Measurements from ENCODE around the gene CTNND2. TPM values are rescaled to one million over a fixed set of nuclear protein-coding genes. Genes with fewer than 3 reads are reported as not detected.

Gene CTNND2
- total RNA-seq, 1 donor from 2014 or later = 2.5 TPM

DNA sequence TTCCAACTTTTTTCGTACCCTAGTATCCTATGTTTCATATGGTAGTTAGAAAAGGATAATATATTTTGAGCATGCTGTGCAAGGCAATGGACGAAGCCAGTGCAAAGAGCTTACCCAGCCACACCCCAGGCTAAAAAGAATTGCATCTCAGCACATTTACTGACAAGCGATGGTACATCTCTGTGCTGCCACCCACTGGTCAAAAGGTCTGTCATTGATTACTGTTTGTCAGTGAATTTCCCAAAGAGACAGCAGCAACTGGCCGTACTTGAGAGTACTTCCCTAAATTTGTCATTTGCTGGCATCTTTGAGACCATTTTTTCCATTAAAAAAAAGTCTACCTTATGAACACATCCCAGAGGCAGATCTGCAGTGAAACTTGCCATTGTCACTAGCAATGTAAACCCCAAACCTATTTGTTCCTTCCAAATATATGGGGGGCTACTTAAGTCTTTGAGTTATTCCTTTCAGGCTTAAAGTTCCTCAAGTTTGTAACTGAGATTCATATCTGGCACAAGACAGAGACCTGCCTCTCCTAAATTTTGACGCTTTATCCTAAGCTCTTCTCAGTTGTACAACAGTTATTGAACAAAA lies 184.3 kb downstream of the CTNND2 start:
- Mint-ChIP-seq H3K9me3 (ENCODE audit: unreplicated experiment) (no peaks in the 10 kb centered on the region), H3K4me1 (ENCODE audit: unreplicated experiment) (no peaks in the 10 kb centered on the region), H3K36me3 (ENCODE audit: unreplicated experiment) (no peaks in the 10 kb centered on the region), H3K27me3 (ENCODE audit: unreplicated experiment) (no peaks in the 10 kb centered on the region), H3K4me3 (ENCODE audit: unreplicated experiment) (no peak overlapping the region), H3K27ac (ENCODE audit: unreplicated experiment) (no peak overlapping the region)
- TF ChIP-seq CTCF (IDR thresholded peaks at IDR 0.05) = peak; percentile 34
- DNase-seq (ENCODE audit: extremely low spot score, unreplicated experiment) = no peak

GRCh38 chr5:11715461-11716196 lies 188.6 kb downstream of the CTNND2 start:
- H3K36me3 Mint-ChIP-seq (ENCODE audit: unreplicated experiment) = no peaks in the 10 kb centered on the region
- no peaks in the 10 kb centered on the region for H3K9me3 Mint-ChIP-seq (ENCODE audit: unreplicated experiment)
- H3K27ac Mint-ChIP-seq (ENCODE audit: unreplicated experiment) = no peak overlapping the region
- no peak overlapping the region for H3K4me3 Mint-ChIP-seq (ENCODE audit: unreplicated experiment)
- H3K4me1 Mint-ChIP-seq (ENCODE audit: unreplicated experiment) = no peaks in the 10 kb centered on the region
- no peak for DNase-seq (ENCODE audit: extremely low spot score, unreplicated experiment)
- no peak for TF ChIP-seq CTCF (IDR thresholded peaks at IDR 0.05)
- H3K27me3 Mint-ChIP-seq (ENCODE audit: unreplicated experiment) = no peaks in the 10 kb centered on the region

DNA sequence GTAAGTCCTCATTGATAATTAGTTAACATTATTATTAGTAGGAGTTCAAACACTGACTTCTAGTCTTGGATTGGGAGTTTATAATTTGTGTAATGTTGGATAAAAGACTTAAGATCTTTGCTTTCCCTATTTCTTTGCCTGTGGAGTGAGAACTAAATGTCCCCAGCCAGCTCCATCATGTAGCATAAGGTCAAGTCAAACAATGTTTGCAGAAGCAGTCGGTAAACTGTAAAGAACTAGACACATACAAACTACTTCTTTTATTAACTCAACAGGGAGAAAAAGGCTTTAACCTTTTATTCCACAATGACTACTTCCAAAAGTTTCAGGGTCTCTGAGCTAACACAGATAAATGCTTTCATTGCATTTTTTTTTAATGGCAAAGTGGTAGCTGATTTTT lies 192.3 kb downstream of the CTNND2 start:
- DNase-seq (ENCODE audit: extremely low spot score, unreplicated experiment) = no peak
- Mint-ChIP-seq H3K4me3 (ENCODE audit: unreplicated experiment) (no peak overlapping the region), H3K4me1 (ENCODE audit: unreplicated experiment) (no peaks in the 10 kb centered on the region), H3K27me3 (ENCODE audit: unreplicated experiment) (no peaks in the 10 kb centered on the region), H3K36me3 (ENCODE audit: unreplicated experiment) (no peaks in the 10 kb centered on the region), H3K9me3 (ENCODE audit: unreplicated experiment) (no peaks in the 10 kb centered on the region), H3K27ac (ENCODE audit: unreplicated experiment) (no peak overlapping the region)
- TF ChIP-seq CTCF (IDR thresholded peaks at IDR 0.05) = no peak

DNA sequence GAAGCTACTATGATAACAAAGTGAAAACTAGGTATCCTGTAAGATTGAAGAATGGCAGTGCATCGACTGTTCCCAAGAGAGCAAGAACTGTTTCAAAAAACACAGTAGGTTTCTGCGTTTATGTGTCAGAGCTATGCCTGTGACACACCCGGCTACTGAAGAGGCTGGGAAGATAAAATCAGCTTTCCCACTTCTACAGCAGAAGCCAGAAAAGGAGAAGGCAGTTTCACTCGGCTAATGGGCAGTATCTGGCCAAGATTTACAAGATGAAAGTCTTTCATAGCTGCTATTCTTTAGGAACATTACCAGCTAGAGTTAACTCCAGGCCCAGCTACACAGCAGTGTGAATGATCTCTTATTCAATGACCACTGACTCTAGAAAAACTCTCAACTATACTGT lies 195.2 kb downstream of the CTNND2 start:
- Mint-ChIP-seq H3K4me3 (ENCODE audit: unreplicated experiment) (no peak overlapping the region), H3K27me3 (ENCODE audit: unreplicated experiment) (no peaks in the 10 kb centered on the region), H3K27ac (ENCODE audit: unreplicated experiment) (no peak overlapping the region), H3K36me3 (ENCODE audit: unreplicated experiment) (no peaks in the 10 kb centered on the region), H3K4me1 (ENCODE audit: unreplicated experiment) (no peaks in the 10 kb centered on the region), H3K9me3 (ENCODE audit: unreplicated experiment) (no peaks in the 10 kb centered on the region)
- no peak for TF ChIP-seq CTCF (IDR thresholded peaks at IDR 0.05)
- DNase-seq (ENCODE audit: extremely low spot score, unreplicated experiment) = no peak

DNA sequence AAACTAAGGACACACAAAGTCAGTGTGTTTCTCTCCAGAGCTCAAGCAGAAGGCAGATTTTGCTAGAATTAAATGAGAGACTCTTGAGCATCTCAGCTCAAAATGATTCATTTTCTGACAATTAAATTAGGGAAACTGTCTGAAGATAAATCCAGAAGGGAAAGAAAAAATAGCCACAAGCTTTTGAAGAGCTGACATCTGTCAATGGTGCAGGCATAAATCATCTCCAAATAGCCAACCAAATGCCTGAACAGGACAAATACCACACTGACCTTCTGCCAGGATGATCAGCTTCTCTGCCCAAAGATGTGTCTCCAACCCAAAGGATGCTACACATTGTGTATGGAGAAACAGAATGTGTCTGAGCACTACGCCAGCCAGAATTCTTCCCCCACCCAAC lies 199.3 kb downstream of the CTNND2 start:
- Mint-ChIP-seq H3K4me3 (ENCODE audit: unreplicated experiment) (no peak overlapping the region), H3K27me3 (ENCODE audit: unreplicated experiment) (no peaks in the 10 kb centered on the region), H3K4me1 (ENCODE audit: unreplicated experiment) (no peaks in the 10 kb centered on the region), H3K9me3 (ENCODE audit: unreplicated experiment) (no peaks in the 10 kb centered on the region), H3K36me3 (ENCODE audit: unreplicated experiment) (no peaks in the 10 kb centered on the region), H3K27ac (ENCODE audit: unreplicated experiment) (no peak overlapping the region)
- no peak for DNase-seq (ENCODE audit: extremely low spot score, unreplicated experiment)
- no peak for TF ChIP-seq CTCF (IDR thresholded peaks at IDR 0.05)
